Panc1 (cell line): Measurements from ENCODE around the gene SBF1.

Source experiments
- CTCF ChIP-seq: fragments of 450-650 bp; IDR thresholded peaks from 2 replicates; pipeline ENCODE4 v1.5.1; 2017; ENCODE audit warnings: mild to moderate bottlenecking
- POLR2AphosphoS5 ChIP-seq: IDR thresholded peaks from 2 replicates; pipeline ENCODE4 v1.6.1; 2012; ENCODE audit warnings: mild to moderate bottlenecking, low read depth, low read length, moderate library complexity
- TF ChIP-seq, protein P1 (sequence below), 2 experiments: IDR thresholded peaks; 2 replicates each; pipeline ENCODE4 v1.6.1; 2011 to 2012; ENCODE audit warnings: low read depth in 2 of 2, control low read depth in 1 of 2, low read length in 1 of 2, mild to moderate bottlenecking in 1 of 2, moderate library complexity in 1 of 2; ENCODE audit not compliant: insufficient read depth in 1 of 2

DNA sequence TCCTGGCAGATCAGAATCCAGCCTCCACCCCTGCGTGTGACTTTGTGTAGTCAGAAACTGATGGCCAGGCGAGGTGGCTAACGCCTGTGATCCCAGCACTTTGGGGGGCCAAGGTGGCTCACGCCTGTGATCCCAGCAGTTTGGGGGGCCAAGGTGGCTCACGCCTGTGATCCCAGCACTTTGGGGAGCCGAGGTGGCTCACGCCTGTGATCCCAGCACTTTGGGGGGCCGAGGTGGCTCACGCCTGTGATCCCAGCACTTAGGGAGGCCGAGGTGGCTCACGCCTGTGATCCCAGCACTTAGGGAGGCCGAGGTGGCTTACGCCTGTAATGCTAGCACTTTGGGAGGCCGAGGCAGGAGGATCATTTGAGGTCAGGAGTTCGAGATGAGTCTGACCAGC lies 38.3 kb upstream of the SBF1 start:
- TF ChIP-seq CTCF = no peak
- TF ChIP-seq POLR2AphosphoS5 = no peak
- TF ChIP-seq, protein P1, sequence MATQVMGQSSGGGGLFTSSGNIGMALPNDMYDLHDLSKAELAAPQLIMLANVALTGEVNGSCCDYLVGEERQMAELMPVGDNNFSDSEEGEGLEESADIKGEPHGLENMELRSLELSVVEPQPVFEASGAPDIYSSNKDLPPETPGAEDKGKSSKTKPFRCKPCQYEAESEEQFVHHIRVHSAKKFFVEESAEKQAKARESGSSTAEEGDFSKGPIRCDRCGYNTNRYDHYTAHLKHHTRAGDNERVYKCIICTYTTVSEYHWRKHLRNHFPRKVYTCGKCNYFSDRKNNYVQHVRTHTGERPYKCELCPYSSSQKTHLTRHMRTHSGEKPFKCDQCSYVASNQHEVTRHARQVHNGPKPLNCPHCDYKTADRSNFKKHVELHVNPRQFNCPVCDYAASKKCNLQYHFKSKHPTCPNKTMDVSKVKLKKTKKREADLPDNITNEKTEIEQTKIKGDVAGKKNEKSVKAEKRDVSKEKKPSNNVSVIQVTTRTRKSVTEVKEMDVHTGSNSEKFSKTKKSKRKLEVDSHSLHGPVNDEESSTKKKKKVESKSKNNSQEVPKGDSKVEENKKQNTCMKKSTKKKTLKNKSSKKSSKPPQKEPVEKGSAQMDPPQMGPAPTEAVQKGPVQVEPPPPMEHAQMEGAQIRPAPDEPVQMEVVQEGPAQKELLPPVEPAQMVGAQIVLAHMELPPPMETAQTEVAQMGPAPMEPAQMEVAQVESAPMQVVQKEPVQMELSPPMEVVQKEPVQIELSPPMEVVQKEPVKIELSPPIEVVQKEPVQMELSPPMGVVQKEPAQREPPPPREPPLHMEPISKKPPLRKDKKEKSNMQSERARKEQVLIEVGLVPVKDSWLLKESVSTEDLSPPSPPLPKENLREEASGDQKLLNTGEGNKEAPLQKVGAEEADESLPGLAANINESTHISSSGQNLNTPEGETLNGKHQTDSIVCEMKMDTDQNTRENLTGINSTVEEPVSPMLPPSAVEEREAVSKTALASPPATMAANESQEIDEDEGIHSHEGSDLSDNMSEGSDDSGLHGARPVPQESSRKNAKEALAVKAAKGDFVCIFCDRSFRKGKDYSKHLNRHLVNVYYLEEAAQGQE (IDR thresholded peaks at IDR 0.05; ENCODE audit: insufficient read depth in 1 of 2, low read depth in 2 of 2, low read length in 1 of 2) = no peak
